Eye (tissue), 1 donor: ENCODE data around the gene TTLL11.
"Not testable (repeated sequence)": the region's sequence is repeated elsewhere in the genome, so short reads cannot be mapped to it uniquely, and the experiment has no call there.

ENCODE experiments used
- DNase-seq: peaks from one replicate; pipeline ENCODE4 v3.0.0-alpha.2; 2015

Gene TTLL11

DNA sequence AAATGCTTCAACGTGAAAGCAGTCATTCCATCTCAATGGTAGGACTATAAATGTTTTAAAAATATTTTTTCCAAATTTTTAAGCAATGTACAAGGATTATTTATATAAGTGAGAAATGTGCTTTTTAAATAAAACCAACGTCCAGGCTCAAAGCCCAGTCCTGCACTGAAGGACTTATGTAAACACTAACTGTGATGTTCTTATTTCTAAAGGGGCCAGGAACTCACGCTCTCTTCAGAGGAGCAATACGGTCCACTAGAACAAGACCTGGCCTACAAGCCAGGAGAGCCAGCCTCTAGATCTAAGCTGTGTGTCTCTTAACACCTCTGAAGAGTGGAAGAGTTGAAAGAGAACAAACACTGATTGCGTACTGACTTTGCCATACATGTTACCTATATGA, 12.1 kb downstream of the TTLL11 start:
- DNase-seq: no peak

DNA sequence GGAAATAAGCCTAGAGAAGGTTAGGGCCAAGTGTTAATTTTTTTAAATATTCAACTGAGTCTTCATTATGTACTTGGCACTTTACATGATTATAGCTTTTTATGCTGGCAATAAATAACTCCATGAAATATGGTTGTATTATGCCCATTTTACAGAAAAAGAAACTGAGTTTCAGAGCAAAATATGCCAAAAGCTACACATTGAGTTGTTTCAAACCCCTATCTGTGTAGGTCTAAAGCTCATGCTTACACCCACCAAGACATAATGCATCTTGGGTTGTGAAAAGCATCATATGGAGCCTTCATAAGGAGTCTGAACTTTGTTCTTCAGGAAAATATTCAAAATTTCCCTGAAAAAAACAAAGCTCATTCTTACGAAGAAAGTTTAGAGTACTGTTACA, 14.6 kb downstream of the TTLL11 start:
- no peak for DNase-seq

DNA sequence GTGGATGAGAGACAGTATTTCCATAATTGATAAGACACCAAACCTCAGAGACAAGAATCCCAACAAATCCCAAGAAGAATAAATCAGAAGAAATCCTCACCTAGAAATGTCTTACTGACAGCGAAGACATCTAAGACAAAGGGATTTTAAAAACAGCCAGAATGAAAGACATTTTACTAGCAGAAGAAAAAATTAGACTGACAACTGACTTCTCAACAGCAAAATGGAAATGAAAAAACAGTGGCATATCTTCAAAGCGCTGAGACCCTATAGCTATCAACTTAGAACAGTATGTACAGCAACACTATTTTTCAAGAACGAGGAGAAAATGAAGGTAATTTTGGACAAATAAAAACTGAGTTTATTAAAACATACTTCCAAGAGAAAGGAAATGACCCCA, 16.3 kb downstream of the TTLL11 start:
- DNase-seq: no peak

DNA sequence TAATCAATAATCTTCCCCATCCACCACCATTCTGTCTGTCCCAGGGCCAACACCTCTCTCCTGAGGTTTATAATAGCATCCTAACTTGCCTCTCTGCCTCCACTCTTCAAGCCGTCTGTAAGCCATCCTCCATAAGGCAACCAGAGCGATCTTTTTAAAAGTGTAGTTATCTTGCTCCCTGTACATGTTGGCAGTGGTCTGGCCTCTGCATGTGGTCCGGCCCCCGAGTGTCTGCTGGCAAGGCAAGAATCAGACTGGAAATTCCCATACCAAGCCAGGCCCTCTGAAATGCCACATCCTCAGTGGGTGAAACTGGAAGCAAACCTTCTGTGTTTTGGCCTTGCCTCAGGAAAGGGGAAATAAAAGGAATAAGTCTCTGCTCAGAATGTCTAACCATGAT, 17.0 kb downstream of the TTLL11 start:
- no peak for DNase-seq

DNA sequence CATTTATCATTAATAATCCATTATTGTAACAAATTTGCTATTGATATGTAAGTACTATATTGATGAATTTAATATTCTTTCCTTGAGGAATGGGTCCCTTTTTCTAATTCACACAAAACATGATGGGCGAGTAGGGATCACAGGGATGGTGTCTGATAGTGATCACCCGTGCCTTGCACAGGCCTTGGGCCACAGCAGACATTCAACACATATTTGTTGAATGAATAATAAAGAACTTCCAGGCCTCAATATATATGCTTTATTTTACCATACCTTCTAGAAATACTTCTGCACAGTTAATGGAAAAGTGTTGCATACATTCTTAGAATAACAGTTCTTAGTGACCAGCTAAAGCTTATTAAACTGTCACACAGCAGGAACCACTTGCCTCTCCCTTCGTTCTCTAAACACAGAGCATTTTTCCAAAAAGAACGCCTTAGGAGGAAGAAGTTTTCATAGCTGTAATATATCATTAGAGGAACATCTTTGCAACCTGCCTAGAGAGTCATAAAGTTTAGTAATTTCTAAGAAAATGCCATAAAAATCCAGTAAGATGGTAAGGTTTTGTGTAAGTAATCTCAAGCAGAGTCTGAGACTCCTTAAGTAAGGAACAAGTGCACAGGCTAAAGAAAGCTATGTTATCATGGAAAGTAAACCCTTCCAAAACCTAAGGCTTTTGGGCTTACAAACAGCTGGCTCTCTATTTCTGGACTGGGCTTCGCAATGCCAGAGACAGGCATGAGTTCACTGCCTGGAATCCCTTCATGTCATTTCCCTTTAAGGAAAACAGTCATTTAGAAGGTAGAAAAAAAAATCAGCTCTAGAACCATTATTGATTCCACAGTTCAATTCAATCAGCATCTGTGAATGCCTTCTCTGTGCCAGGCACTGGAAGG, 17.7 kb downstream of the TTLL11 start:
- no peak for DNase-seq

DNA sequence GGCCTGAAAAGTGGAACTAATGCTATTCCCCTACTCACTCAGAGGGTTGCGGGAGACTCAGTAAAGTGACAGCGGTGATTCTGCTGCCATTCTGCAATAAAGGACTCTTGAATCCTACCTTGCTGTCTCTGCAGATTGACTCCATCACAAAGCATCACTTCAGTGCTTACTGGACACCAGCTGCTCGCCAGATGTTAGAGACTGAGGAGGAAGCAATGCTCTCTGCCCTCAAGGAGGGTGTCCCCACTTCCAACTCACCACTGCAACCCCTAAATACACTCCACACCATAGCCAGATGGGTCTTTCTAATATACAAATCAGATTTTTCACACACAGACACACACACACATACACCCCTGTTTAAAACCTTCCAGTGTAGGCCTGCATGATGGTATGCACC, 21.4 kb downstream of the TTLL11 start:
- DNase-seq: no peak

DNA sequence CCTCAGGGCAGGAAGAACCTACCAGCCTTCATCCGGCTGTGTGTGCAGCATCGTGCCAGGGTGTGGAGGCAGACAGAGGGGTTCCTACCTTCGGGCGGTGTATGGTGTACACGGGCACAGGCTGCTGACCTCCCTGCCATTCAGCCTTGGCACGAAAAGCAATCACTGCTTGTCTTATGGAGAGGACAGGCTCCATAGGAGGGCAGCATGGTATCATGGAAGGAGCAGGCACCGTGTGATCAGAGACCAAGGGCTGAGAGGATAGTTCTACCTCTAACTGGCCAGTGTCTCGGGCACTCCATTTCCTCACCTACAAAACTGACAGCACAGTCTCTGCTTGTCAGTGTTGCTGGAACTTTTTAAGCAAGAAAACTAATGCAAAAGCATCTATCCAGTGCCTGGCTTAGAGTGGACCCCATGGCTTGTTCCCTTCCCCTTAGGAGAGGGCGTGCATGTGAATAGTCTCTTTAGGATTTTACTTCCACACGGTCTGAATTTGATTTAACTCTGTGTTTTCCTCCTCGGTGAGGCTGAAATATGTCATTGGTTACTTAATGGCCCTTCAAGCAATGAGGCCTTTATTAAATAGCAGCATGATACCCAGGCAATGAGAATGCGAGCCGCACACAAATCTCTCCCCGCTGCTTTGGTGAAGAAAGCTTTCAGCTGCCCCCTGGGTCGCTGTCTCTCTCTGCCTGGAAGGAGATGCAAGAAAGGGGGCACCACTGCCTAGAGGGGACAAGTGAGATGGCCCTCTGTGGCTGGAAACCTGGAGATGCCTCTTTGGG, 22.2 kb downstream of the TTLL11 start:
- peak; percentile 73 for DNase-seq

DNA sequence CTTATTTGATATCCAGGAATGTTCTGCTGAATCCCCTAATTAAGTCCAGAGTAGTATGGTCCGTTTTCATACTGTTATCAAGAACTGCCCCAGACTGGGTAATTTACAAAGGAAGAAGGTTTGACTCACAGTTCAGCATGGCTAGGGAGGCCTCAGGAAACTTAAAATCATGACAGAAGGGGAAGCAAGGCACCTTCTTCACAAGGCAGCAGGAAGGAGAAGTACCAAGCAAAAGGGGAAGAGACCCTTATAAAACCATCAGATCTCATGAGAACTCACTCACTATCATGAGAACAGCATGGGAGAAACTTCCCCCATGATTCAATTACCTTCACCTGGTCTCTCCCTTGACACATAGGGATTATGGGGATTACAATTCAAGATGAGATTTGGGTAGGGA, 26.4 kb downstream of the TTLL11 start:
- not testable (repeated sequence) for DNase-seq

DNA sequence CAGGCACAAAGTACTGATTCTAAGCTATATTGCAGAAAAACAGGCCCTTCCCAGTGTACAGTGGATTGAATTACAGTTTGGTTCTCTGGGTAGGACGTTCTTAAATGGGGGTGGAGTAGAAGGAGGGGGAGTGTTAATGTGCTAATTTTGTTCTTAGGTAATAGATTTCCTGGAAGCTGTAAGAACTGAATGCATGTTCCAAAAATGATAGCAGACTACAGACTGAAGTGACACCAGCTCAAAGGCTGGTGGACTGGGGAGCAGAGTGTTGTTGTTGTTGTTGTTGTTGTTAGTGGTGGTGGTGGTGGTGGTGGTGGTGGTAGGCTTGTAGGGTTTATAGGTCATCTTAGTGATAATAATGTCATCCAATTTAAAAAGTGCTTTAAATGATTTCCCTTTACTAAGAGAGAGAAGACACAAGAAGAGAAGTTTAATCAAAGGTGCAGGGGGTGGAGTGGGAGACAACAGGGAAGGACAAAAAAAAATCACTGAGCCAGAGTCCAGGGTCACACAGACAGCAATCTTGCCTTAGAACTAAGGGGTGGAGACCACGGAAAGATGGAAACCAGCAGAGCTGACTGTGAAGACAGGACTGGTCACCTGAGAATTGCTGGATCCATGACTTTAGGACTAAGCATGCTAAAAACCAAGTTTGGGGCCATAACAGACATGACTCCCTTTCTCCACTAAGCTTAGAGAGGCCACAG, 27.0 kb downstream of the TTLL11 start:
- DNase-seq: no peak

DNA sequence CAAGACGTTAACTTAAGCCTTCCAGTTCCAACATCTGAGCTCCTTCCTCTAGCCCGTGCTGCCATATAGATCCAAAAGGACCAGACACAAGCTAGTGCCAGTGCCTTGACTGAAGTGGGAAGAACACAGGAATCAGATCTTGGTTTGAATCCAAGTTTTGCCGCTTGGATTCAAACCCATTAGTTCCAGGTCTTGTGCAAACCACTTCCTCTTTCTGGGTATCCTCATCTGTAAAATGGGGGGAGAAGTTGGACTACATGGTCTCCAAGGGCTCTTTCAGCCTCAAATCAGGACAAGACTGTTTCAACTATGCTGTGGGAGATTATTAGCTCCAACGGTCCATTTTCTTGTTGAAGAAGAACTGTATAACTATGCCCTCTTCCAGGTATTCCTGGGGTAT, 32.6 kb downstream of the TTLL11 start:
- no peak for DNase-seq

DNA sequence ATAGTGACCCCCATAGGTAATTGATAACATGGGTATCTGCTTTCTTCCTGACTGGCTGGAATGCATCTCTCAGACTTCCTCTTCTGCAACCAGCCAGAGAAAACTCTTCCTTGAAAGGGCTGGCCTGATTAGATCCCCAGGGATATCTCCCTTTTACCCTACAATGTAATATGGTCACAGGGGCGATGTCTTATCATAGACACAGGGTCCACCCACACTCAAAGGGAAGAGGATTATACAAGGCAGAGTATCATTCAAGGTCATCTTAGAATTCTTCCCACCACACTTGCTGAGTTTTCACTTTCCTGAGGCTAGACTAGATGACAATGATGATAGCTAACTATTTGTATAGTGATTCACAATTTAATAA, 33.2 kb downstream of the TTLL11 start:
- no peak for DNase-seq

DNA sequence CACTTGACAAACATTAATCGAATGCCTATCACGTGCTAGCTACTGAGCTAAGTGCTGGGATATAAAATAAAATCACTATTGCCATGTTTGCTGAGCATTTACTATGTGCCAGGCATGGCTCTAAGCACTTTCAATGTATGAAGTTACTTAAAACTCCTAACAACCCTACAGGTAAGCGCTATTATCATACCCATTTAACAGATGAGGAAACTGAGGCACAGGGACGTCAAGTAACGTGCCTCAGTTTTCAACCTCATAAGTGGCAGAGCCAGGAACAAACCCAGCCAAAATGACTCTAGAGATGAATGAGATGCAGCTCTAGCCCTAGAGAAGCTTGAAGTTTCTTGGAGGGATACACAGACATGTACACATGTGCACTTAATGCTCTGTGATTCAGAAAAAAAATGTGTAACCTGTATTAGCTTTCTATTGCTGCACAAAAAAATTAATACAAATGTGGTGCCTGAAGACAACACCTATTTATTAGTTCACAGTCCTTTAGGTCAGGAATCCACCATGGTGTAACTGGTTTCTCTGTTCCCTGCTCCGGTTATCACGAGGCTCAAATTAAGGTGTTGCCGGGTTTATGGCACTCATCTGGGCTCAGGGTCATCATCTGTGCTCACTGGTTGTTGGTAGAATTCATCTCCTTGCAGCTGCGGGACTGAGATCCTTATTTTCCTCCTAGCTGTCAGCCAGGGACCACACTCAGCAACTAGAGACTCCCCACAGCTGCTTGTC, 33.7 kb downstream of the TTLL11 start:
- DNase-seq: no peak

DNA sequence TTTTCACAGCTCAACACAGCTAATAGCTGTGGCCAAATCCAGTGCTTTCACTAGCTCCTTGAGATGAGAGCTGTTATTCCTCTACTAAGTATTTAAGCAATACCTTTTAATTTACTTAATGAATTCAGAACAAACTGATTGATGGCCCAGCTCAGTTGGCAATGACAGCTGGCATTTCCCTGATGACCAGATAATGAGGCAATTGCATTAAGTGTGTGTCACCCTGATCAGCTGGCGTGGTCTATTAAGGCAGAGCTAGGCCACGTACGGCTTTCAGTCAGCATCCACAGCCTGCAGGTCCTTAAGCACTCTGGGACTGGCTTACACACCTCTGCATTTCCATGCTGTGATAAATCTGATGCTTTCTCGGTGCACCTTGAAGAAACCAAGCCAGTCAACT, 34.4 kb downstream of the TTLL11 start:
- DNase-seq: peak; percentile 69

DNA sequence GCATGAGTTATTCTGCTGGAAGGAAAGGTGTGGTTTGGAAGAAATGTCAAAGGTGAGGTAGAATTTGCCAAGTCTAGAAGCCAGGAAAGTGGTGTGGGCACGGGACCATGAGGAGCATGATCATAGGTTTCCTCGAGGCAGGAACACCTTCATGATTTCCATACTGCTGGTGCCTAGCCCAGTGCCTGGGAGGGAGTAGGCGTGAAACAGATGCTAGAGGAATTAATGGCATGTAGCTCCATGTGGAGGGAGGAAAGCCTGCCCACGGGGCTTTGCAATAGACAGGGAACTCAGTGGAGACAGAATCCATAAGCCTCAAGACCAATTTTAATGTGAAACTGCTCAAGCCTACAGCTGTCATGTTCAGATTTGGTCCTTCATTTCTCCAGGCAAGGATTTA, 35.1 kb downstream of the TTLL11 start:
- DNase-seq: no peak

DNA sequence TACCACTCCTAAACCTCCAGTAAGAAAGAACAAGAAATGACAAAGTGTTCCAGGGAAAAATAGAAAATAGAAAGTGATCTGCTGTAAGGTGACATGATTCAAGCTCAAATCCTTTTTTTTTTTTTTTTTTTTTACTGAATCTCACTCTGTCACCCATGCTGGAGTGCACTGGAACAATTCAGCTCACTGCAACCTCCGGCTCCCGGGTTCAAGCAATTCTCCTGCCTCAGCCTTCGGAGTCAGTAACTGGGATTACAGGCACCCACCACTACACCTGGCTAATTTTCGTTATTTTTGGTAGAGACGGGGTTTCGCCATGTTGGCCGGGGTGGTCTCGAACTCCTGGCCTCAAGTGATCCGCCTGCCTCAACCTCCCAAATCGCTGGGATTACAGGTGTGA, 35.9 kb downstream of the TTLL11 start:
- DNase-seq: no peak

DNA sequence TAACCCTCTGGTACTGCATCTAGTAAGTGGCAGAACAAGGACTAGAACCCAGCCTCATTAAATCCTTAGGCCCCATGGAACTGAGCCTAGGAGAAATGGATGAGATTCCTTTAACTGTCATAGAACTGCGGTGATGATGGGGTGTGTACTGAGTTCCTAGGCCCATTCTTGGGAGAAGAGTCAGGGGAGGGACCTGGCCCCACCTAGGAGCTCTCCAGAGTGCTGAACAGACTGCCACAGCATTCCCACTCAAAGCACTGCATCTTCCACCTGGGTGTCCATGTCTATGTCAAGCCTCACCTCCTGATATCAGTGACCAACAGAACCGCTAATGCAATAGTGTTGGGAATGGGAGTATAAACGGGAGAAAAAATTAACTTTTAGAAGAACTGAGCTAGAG, 36.6 kb downstream of the TTLL11 start:
- peak; percentile 38 for DNase-seq

DNA sequence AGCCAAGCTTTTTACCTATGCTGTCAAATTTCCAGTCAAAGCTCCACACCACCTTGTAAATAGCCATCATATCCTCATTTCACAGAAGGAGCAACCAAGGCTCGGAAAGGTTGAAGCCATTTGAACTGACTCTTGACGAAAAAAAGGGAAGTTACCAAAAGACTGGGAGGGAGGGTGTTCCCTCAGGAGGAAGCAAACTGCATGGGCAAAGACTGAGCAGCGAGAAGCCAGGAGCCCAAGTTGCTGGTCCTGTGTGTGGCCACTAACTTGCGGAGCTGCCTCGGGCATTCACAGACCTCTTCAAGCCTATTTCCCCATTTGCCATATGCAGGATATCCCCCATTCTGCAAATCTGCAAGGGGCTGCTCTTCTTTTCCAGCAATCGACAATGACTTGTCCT, 37.4 kb downstream of the TTLL11 start:
- no peak for DNase-seq

DNA sequence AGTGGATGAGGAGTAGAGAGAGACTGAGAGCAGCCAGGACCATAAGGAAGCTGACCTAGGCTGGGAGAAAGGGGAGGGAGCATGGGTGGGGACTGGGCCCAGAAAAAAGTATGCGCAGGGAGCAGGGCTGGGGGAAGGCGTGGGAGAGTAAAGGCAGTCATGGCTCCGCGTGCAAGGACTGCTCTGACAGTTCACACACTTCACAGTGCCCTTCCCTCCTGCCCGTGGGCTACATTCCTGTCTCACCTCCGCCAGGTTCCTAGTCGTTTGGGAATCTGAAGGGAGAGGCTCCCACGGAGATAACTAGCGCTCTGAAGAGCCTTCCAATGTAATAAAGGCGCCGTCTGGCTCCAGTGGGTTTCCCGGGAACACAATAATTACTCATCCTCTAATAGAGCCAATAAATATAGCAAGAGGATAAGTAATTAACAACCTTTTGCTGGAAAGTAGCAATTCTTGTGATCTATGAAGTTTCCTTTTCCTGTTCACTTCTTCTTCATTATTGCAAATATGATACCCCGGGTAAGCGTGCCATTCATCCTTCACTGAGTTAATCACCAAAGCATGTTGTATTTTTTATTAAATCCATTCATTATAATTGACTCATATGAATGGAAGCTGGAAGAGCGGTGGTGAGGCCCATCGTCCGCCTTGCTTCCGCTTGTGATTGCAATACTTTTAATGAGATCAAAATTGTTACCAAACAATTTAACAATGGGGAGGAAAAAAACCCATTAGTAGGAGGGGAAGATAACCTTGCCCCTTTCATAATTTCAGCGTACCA, 39.3 kb downstream of the TTLL11 start:
- no peak for DNase-seq

DNA sequence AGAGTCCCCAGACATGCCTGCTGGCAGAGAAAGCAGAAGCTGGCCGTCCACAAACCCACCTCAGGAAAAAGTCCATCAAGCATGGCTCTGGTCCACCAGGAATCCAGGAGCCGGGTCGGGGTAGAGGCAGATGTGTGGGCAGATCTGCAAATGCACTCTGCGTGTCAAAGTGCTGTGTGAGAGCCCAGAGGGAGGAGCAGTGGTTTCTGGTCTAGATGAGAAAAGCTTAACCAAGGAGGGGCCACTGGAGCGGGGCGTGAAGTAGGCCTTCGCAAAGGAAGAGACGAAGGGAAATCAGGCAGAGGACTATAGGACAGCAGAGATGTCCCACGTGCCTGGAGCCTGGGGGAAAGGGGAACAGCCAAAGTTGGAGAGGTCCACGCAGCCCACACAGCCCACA, 40.0 kb downstream of the TTLL11 start:
- DNase-seq: peak; percentile 41

DNA sequence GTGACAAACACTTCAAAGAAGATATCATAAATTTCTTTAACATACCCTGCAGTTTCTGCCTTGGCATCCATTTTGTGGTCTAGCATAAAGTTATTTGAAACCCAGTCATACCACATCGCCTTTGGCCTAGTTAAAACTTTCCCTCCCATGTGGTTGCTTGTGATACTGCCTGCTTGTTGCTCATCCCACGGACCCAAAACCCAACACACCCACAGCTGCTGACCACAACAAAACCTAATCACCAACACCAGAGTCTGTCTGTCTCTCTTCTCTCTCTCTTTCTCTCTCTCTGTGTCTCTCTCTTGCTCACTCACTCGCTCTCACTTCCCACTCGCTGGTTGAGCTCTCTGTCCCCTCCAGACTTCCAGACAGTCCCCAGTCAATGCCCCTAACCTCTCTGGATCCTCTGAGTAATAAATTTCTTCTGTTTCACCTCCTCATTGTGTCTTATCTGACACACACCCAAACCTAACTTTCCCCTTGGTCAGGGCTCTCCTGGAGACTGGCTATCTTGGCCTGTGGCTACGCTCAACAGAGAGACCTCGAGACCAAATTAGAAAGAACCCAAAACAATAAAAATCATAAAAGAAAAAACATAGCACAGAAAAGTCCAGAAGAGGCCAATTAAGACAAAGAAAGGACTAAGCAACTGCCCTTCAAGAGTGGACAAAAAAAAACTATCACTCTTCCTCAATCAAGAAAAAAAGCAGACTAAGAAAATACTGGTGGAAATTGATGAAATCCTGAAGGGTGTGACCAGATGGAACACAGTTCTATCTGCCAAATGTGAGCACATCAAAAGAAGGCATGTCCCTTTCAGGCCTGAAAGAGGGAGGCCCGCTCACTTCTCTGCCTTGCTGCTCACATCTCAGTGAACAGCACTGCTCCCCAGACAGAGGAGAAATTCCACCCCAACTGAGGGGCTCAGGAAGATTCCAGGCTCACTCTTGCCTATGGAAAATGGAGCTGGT, 41.5 kb downstream of the TTLL11 start:
- DNase-seq: no peak

DNA sequence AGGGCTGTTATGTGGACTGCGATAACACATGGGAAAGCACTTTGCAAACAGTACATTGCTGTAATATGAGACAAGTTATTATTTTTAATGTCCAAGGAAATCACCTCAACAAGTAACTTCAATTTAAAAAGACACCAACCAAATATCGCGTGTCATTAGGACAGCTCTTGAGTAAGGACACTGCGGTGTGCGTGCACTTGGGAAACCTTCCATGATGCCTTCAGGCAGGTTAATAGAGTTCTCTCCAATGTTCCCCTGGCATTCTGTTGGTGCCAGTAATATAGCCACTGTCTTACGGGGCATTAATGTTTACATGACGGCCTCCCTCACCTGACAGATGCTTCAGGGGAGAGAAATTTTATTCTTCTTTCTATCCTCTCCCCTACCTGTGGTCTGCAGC, 42.9 kb downstream of the TTLL11 start:
- DNase-seq: no peak
